Ecto neural progenitor cell (in vitro differentiated cells): ENCODE measurements around the gene AHSA1.

Experiments
- DNase-seq: peaks from one replicate; pipeline ENCODE4 v3.0.0-alpha.2; 2018; ENCODE audit warnings: low spot score

Gene AHSA1

DNA sequence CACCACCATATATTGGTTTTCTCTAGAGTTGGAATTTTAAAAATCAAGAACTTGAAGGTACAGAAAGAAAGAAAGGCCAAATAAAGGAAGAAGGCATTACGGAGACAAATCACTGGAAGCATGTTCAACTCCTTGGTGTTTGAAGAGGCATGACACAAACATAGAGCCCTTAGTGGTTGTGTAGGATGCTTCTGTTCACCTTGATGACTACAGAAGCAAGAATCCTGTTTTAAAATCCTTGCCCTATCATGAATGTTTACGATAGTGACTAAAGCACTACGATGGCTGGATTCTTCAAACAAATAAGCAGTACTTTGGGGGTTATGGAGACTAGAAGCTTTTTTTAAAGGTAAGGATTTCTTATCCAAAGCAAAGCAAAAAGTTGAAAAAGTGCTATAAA, 51.0 kb downstream of the AHSA1 start:
- DNase-seq = no peak

DNA sequence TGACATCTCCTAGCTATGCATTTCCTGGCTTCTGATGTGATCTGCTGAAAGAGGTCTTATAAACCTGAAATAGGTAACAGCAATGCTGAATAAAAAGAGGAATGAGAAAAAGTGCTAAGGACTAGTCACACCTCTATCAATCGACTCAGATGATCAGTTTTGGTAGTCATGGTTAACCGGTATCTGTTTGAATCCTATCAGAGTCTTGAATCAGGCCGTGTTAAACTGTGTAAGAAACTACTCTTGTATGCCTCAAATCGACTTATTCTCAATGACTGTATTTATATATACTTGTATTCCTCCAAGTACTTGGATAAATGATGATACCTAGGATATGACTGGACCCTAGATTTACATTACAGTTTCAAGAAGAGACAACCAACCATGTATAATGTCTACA, 51.5 kb downstream of the AHSA1 start:
- no peak for DNase-seq

DNA sequence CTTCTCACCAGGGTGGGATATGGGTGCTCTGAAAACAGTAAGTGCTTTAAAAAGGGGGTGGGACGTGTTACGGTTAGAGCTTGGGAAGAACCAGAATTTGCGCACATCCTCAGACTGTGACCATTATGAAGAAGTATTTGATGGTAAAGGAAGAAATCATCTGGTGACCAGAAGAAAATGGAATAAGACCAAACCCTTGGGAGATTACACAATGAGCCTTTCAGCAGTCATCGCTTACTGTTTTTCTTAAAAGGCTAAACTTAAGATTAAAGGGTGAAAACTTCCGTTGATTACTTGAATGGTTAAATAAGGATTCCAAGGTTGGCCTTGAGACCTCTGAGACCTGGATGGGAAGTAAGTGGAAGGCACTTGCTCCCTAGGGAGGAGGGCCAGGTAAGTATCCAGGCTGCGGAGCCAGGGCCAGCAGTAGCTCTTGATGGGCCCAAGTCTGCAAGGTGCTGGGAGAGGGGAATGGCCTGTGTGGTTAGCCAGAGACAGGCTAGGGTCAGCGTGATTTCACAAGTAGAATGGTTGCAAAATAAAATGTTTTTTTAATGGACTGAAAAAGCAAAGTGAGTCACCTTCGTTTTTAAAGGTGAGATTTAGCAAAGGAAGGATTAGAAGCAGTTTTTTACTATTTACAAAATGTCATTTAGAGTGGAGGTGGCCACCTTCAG, 53.7 kb downstream of the AHSA1 start:
- no peak for DNase-seq

DNA sequence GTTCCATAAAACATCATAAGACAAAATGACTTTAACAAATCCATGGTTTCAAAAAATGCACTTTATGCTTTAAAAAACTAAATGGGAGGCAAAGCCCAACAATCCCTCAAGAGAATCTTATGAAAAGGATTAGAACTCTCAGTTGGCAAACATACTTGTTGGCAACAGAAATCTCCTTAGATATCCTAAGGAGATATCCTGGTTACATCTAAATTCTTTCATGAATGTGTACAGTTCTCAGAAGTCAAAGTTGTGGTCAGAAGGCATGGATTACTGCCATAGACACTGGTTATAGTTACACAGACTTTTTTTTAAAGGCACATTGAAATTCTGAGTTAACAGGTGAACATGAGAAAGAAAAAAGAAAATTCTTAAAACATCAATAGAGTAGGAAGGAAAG, 58.2 kb downstream of the AHSA1 start:
- DNase-seq = no peak
